SIG-M5 treated with dmso at 0.1 percent for 504 hours (cell line): ENCODE measurements around the gene NHSL2.
"Not testable (repeated sequence)": the region's sequence is repeated elsewhere in the genome, so short reads cannot be mapped to it uniquely, and the experiment has no call there.

Source experiments
- DNase-seq: peaks from one replicate; lab custom pipeline; 2025; ENCODE audit not compliant: unreplicated experiment; lab: John Stamatoyannopoulos, UW

Gene NHSL2

DNA sequence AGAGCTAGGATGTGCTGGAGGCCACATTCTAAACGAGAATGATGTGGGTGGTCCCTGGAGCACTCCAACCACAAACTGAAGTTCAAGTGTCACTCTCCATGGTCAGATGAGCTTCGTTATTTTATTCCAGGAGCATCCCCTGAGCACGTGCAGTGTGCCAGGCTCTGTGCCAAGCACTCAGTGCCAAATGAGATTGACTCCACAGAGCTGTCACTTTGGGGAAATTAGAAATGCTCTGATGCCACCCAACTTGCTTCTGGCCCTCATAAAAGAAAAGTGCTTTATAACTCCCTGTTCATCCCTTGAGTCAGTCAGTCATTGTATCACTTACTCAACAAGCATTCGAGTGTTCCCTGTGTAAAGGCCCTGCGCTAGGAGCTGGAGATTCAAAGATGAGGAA is 129.9 kb downstream of the NHSL2 start:
- DNase-seq = no peak

DNA sequence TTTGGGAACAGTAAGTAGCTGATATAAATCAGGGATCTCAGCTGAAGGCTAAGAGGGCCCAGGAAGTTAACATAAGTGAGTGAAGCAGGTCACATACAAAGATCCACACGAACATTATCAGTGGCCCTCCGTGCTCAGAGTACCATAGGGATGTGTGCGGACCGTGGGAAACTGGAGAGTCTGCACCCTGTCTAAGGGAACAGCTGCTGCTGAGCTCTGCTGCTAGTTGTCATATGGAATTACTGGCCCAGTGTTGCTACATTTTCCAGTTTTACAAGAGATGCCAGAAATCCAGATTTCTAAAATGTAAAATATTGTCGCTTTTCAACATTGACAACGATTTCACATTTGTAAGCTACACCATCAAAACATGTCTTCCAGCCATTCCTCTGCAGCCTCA is 130.5 kb downstream of the NHSL2 start:
- DNase-seq = no peak

DNA sequence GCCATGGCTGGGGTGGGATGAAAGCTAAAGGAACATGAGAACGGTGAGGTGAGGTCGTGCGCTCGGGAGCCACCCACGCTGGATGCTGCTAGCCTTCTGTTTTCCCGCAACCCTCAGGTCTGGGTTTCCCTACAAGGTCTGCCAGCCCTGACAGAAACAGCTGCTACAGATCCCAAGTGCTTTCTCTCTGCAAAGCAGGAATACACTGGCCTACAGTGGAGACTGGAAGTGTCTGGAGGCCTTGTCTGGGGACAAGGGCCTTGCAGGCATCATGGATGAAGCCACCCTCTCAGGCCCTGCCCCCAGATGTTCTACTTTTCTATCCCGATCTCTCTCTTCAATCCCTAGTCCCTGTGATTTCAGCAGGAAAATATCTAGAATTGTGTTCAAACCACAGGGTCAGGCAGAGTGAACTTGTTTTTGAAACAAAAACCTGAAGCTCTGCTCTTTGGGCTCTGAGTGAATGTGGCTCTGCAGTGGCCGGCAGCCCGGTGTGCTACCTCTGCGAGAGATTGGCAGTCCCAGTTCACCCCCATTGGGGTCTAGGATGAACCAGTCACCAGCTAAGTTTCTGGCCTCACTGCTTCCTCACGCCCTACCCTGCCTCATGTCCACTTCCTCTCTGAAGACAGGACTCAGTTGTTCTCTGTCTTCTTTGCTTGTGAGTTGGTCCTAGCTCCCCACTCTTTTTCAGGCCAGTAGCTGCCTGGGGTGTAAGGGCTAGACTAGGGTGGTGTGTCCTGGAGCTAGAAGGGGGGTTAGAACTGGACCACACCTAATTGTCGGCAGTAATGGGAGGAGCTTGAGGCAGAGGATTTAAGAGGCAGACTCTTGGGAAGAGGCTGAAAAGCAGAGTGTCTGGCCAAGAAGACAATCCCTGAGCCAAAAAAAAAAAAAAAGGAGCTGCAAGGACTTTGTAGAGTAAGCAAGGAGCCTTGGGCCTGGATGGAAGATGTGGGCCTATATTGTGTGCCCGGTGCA is 131.5 kb downstream of the NHSL2 start:
- no peak for DNase-seq

DNA sequence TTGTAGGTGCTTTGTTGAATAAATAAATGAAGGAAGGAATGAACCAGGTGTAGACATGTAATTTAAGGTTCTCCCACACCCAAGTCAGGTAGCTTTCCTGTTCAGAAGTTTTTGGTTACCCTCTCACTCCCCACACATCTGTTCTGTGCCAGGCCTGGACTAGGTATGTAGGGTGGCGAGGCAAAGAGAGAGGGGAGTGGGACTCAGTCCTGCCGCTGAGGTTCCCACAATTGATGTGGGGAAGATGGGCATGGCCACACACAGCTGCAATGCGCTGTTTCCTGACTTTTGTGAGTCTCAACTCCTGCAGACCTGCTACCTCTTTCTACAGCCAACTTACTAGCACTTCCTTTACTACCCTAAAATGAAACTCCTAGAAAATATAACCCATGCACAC is 132.2 kb downstream of the NHSL2 start:
- DNase-seq = no peak

- DNase-seq = no peak
These were observed 133.0 kb downstream of the NHSL2 start for GRCh38 chrX:72043636-72044035.

- no peak for DNase-seq
These were observed 134.5 kb downstream of the NHSL2 start for GRCh38 chrX:72045141-72045540.

DNA sequence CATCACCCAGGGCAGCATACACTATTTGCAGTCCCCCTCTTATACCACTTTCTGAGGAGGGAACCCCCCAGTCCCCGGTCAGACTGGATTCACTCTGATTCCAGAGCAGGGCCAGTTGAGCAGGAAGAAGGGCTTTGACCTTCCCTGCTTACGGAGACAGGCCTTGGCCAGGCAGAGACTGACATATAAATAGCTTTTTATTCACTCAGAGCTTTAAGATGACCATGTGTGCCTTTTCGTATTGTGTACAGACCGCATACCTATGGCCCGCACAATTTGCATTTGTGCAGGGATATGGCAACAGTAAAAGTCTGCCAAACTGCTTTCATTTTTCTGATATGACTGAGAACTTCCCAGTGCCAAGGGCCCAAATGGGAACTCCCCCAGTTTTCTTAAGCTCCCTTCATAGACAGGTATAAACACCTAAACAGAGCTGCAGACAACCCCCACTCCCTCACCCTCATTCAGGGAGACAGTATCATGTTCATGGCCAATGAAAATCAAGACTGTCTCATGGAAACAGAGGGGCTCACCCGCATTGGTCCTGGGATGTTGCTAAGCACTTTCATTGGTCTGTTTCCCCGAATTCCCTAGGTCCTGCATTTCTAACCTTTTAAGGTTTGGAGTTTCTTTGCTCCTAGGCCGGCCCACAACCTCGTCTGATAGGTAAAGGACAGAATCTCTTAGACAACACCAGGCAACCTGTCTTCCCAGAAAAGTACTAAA is 135.1 kb downstream of the NHSL2 start:
- no peak for DNase-seq

- no peak for DNase-seq
These were observed 135.8 kb downstream of the NHSL2 start for GRCh38 chrX:72046447-72046846.

DNA sequence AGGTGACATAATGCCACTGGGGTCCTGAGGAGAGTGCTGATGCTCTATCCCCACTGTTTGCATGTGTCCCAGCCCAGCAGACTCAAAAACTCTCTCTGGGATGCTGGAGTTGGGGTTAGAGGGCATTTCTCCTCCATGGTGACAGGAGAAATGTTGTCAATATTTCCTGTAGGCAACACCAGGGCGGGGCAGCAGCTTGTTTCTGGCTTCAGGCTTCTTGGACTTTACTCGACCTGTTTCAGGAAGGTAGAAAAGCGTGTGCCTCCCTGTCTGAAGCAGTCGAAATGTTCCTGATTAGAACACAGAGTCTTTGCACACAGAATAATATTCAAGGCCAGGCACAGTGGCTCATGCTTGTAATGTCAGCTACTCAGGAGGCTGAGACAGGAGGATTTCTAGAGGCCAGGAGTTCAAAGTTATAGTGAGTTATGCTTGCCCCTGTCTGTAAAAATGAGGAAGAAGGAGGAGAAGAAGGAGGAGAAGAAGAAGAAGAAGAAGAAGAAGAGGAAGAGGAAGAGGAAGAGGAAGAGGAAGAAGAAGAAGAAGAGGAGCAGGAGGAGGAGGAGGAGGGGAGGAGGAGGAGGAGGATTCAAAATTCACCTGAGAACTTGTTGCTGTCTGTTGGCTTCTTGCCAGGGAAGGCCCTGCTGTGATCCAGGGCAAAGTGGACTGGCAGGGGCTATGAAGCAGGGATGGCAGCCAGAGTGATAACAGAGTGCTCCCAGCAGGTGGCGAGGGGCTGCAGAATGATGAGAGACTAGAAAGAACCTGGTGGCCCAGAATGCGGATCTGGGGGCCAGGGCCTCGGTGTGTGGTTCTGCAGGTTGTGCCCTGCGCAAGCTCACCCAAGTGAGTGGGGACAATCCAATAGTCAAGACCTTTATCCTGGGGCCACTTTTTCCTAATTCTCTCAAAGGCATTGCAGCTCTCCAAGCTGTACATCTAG is 138.1 kb downstream of the NHSL2 start:
- no peak for DNase-seq

- no peak for DNase-seq
These were observed 139.4 kb downstream of the NHSL2 start for GRCh38 chrX:72050011-72050410.

DNA sequence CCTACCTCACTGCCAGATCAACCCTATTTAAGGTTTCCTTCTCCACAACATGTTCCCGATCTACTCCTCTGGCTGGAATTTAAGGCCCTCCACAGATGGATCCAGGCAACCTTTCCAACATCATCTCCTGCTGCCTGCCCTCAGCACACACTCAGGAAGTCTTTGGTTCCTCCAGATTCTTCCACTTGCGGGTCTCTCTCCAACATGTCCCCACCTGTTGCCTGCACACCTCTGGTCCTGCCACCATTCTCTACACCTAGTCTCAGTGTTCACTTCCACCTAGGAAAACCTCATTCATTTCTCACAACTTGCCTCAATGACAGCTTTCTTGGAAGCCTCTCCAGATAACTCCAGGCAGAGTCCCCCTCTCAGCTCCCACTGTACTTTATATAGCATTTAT is 140.9 kb downstream of the NHSL2 start:
- no peak for DNase-seq

DNA sequence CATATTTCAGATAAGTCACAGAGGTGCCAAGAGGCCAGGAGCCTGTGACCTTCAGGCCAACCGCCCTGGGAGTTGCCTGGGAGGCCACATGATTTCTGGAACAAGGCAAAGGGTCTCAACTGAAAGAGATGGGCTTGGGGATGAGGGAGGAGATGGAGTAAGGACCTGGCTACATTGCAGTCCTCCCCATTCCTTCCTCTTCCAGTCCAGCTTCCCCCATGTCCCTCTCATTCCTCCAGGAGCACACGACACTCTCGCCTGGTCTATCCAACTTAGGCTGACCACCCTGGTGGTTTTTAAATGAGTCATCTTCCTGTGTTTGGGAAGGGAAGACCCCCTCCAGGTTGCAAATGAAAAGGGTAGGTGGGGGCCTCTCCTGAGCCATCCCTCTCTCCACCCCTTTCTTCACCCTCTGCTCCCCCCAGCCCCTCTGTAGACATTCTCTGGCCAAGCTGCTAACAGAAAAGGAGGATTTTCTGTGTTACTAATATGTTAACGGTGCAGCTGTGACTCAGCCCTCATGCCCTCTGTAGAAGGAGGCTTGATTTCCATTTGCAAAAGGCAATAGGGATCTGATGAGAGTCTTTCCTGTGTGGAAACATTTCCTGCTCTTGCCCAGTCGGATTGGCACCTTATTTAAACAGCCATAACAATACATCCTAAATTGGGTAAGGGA is 141.9 kb downstream of the NHSL2 start:
- no peak for DNase-seq

GRCh38 chrX:72053508-72053907 is 142.9 kb downstream of the NHSL2 start:
- DNase-seq = no peak

- DNase-seq = no peak
These were observed 144.3 kb downstream of the NHSL2 start for GRCh38 chrX:72054779-72055489.

DNA sequence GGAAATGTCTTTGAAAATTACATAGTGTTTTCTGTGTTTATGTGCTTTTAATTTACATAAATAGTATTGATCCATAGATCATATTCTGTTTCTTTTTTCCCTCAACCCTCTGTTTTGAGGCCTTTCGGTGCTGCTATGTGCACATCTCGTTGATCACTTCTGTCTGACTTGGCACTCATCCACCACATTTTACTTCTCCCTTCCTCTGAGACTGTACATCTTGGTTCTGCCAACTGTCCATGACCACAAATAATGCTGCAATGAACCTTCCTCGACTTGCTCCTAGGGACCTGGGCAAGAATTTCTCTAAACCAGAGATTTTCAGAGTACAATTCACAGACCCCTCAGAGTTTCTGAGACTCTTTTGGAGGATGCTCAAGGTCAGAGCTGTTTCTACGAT is 146.7 kb downstream of the NHSL2 start:
- no peak for DNase-seq

- no peak for DNase-seq
These were observed 147.2 kb downstream of the NHSL2 start for GRCh38 chrX:72057849-72058248.

GRCh38 chrX:72058346-72058745 is 147.7 kb downstream of the NHSL2 start:
- not testable (repeated sequence) for DNase-seq

DNA sequence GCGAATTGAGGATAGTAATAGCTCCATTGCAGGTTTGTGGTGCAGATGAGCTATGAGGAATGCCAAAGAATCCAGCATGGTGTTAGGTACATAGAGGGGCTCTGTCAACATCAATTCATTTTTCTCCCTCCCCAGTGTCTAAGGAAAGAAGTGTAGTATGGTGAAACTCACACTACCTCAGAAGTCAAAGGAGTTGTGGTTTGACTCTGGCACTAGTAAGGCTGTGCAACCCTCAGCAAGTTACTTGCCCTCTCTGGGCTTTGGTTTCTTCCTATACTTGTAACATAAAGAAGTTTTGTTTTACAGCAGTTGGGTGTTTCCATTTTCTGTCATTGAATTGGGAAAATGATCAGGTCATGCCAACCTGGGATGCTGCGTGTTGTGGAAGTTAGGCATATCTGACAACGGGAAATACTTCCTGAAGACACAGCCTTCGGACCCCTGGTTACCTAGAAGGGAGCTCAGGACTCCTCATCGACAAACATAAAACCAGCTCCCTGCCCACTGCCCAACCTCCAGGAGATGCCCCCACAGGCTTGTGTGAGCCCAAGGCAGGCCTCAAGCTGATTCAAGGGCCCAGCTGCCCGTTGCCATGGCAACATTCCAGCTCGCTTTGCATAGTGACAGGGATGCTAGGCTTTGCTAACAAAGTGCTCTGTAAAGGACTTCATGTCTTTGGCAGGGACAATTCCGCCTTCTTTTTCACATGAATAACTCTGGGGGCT is 149.7 kb downstream of the NHSL2 start:
- no peak for DNase-seq

DNA sequence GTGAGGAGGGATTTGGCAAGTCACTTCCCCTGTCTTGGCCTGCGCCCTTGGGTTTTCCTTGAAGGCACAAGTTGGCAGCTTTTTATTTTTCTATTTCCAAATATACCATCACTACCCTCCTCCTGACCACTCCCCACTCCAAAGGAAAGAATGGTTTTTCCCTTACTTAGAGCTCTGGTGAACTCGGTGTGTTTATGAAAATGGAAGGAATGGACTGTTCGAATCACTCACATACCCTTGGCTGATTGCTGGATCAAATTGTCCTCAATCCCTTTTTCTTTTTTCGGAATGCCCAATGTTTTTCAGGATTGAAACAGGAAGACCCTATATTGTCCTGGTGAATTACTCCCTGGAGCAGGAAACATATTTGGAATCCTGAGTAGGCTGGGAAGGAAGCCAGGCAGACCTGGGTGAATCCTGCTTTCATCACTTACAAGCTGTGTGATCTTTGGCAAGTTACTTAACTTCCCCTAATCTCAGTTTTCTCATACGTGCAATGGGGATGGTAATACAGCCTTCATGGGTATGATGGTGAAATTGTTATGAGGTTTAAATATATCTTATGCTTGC is 150.4 kb downstream of the NHSL2 start:
- no peak for DNase-seq
